GM12878 (cell line): ENCODE measurements around the gene CLNK. TPM values are rescaled to one million over a fixed set of nuclear protein-coding genes. Genes with fewer than 3 reads are reported as not detected.

ENCODE experiments used
- ATAC-seq: fragments of 200-7000 bp; cut with Tn5 transposase; 3 replicates; pipeline ENCODE4 v1.9.1; 2020; ENCODE audit warnings: mild to moderate bottlenecking, moderate library complexity
- BruUV-seq: library from RNA; stranded (reverse); fragments of 400-500 nt; replicated peaks from 2 replicates; lab custom pipeline; 2021; lab: Mats Ljungman, UMichigan
- CTCF ChIA-PET: fragments of 300-600 bp; sonication (Branson Sonifier 250); formaldehyde crosslinking; extraction: SDS; loops from one replicate; lab custom pipeline; 2021; ENCODE audit warnings: inconsistent platforms; lab: Yijun Ruan, JAX
- POLR2A ChIA-PET: fragments of 350-600 bp; formaldehyde crosslinking; extraction: SDS; loops from one replicate; lab custom pipeline; 2021; ENCODE audit warnings: inconsistent platforms; lab: Charles Lee
- RAD21 ChIA-PET: fragments of 300-600 bp; sonication (Branson Sonifier 250); formaldehyde crosslinking; loops from one replicate; lab custom pipeline; 2023; ENCODE audit warnings: antibody characterized with exemption; ENCODE audit not compliant: unreplicated experiment; lab: Charles Lee
- SMC1A ChIA-PET: fragments of 300-600 bp; sonication (Branson Sonifier 250); formaldehyde crosslinking; loops from one replicate; lab custom pipeline; 2023; ENCODE audit not compliant: unreplicated experiment, uncharacterized antibody; lab: Charles Lee
- DNase-seq: peaks from one replicate; pipeline ENCODE4 v3.0.0-alpha.2; 2011; ENCODE audit warnings: low read depth, low spot score
- FAIRE-seq: peaks from 3 replicates; lab custom pipeline; 2011; peaks lifted over from hg19 to GRCh38; lab: Jason Lieb, UNC
- H2AFZ ChIP-seq: 2 replicates; pipeline ENCODE4 v1.6.0; 2011; ENCODE audit warnings: low read depth, low read length, control low read depth; ENCODE audit not compliant: control insufficient read depth
- H3K27ac ChIP-seq: 2 replicates; pipeline ENCODE4 v1.5.1; 2011; ENCODE audit warnings: control low read depth; ENCODE audit not compliant: control insufficient read depth, insufficient read depth
- H3K27me3 ChIP-seq, 2 experiments: replicated peaks in 1 of 2; 2 replicates each; pipeline versions ENCODE4 v1.6.0 to v1.6.1; 2011; ENCODE audit warnings: low read length in 1 of 2; ENCODE audit not compliant: control insufficient read depth in 2 of 2, insufficient read depth in 2 of 2
- H3K36me3 ChIP-seq, 2 experiments: 2 replicates each; pipeline ENCODE4 v1.5.1; 2011; ENCODE audit warnings: low read length in 1 of 2; ENCODE audit not compliant: control insufficient read depth in 2 of 2, insufficient read depth in 2 of 2
- H3K4me1 ChIP-seq: 2 replicates; pipeline ENCODE4 v1.6.1; 2011; ENCODE audit warnings: mild to moderate bottlenecking, low read length, moderate library complexity, mixed read lengths; ENCODE audit not compliant: control insufficient read depth, insufficient read depth
- H3K4me2 ChIP-seq: 2 replicates; pipeline ENCODE4 v1.6.0; 2011; ENCODE audit warnings: control low read depth; ENCODE audit not compliant: control insufficient read depth, insufficient read depth
- H3K4me3 ChIP-seq: fragments of 200-600 bp; sonication (generic); 2 replicates; pipeline ENCODE4 v1.5.1; 2016
- H3K79me2 ChIP-seq: 2 replicates; pipeline ENCODE4 v1.6.0; 2011; ENCODE audit warnings: low read length; ENCODE audit not compliant: control insufficient read depth, insufficient read depth
- H3K9ac ChIP-seq: 2 replicates; pipeline ENCODE4 v1.8.0; 2011; ENCODE audit warnings: low read length, control low read depth, mixed read lengths; ENCODE audit not compliant: control insufficient read depth, insufficient read depth
- H3K9me3 ChIP-seq: replicated peaks from 3 replicates; pipeline ENCODE4 v1.5.1; 2011; ENCODE audit warnings: mild to moderate bottlenecking, low read length; ENCODE audit not compliant: control insufficient read depth, insufficient read depth
- H4K20me1 ChIP-seq: 2 replicates; pipeline ENCODE4 v1.6.0; 2011; ENCODE audit not compliant: control insufficient read depth, insufficient read depth
- KLF5 ChIP-seq: fragments of 450-650 bp; IDR thresholded peaks from 2 replicates; pipeline ENCODE4 v1.6.1; 2014; ENCODE audit warnings: mild to moderate bottlenecking; ENCODE audit not compliant: partially characterized antibody
- RELA ChIP-seq: fragments of 450-650 bp; IDR thresholded peaks from 2 replicates; pipeline ENCODE4 v1.8.0; 2014; ENCODE audit warnings: borderline replicate concordance; ENCODE audit not compliant: partially characterized antibody
- SPI1 ChIP-seq: IDR thresholded peaks from 2 replicates; pipeline ENCODE4 v1.6.1; 2011; ENCODE audit warnings: low read depth, mild to moderate bottlenecking, low read length, moderate library complexity, borderline replicate concordance; ENCODE audit not compliant: insufficient read depth
- YY1 ChIP-seq: IDR thresholded peaks from 2 replicates; pipeline ENCODE4 v1.6.1; 2011; ENCODE audit warnings: low read depth, mild to moderate bottlenecking, low read length
- ZBED1 ChIP-seq: IDR thresholded peaks from 2 replicates; pipeline ENCODE4 v1.6.1; 2016; ENCODE audit warnings: borderline replicate concordance
- WGBS: methylation state at CpG from one replicate; pipeline ENCODE4 v1.1.6; 2016; ENCODE audit warnings: low lambda C conversion rate; ENCODE audit not compliant: insufficient replicate concordance, insufficient coverage; ENCODE audit errors: missing lambda C conversion rate; 5-methylcytosine and 5-hydroxymethylcytosine counted together
- in situ Hi-C: fragments of 300-500 bp; cut with MboI; formaldehyde crosslinking; loops from 9 replicates; pipeline ENCODE4 v1.14.3; 2018; ENCODE audit warnings: mixed read lengths
- intact Hi-C: fragments of 100-400 bp; cut with micrococcal nuclease; formaldehyde crosslinking; loops from one replicate; pipeline ENCODE4 v1.14.2; 2022; ENCODE audit not compliant: unreplicated experiment
- polyA plus RNA-seq, 11 experiments: library from polyadenylated mRNA; depleted of rRNA in 4 of 11; unstranded in 6 of 11; stranded (reverse) in 5 of 11; fragments of >200 nt; fragmentation: Nextera tagmentation in 4 of 11; fragmentation: Illumina TruSeq in 1 of 11; extraction: Ambion mirVana in 4 of 11; extraction: Trizol in 1 of 11; gene quantifications; 1 replicate in 1 of 11; 2 replicates in 10 of 11; pipeline versions ENCODE4 v1.2.1 to v1.2.3, GENCODE V29; 2011 to 2016; ENCODE audit warnings: inconsistent platforms in 2 of 11, missing spikeins in 2 of 11, low read depth in 1 of 11
- total RNA-seq, 4 experiments: library from RNA; depleted of rRNA in 3 of 4; stranded (reverse); fragments of >200 nt in 3 of 4; fragmentation: Illumina TruSeq in 1 of 4; extraction: Trizol in 1 of 4; gene quantifications; 2 replicates each; pipeline versions ENCODE4 v1.2.1 to v1.2.3, GENCODE V29; 2013 to 2021
- TF ChIP-seq, protein P1 (sequence below): fragments of 450-650 bp; formaldehyde crosslinking; IDR thresholded peaks from 2 replicates; pipeline ENCODE4 v1.4.0; 2020; ENCODE audit warnings: mild to moderate bottlenecking, moderate library complexity
- TF ChIP-seq, protein P2 (sequence below): fragments of 450-650 bp; IDR thresholded peaks from 2 replicates; pipeline ENCODE4 v1.6.1; 2016; ENCODE audit warnings: mild to moderate bottlenecking, moderate library complexity, borderline replicate concordance

The CLNK gene
- total and polyA plus RNA-seq, 10 of the 15 experiments (the other 5 are each of a cell fraction or from before 2014, with no cell fraction given): 2.1 to 14.3 (median 2.7) TPM

DNA sequence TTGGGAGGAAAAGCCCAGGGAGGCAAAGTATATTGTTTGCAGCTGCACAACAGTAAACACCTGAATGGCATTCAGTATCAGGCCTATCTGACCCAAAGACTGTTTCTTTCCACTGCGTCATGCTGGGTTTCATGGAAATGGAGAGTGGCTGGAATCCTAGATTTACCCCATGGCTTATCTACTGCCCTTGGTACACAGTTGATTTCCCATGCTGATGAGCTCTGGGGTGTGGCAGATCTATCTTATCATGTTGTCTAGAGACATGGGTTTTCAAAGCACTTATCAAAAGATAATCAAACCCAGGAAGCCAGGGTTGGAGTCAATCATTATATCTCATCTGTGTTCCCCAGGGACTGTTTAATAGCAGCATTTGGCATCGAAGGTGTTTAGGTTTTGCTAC, 72.1 kb downstream of the CLNK start (continued):
- TF ChIP-seq KLF5: no peak
- no peak for TF ChIP-seq RELA
- TF ChIP-seq, protein P1, sequence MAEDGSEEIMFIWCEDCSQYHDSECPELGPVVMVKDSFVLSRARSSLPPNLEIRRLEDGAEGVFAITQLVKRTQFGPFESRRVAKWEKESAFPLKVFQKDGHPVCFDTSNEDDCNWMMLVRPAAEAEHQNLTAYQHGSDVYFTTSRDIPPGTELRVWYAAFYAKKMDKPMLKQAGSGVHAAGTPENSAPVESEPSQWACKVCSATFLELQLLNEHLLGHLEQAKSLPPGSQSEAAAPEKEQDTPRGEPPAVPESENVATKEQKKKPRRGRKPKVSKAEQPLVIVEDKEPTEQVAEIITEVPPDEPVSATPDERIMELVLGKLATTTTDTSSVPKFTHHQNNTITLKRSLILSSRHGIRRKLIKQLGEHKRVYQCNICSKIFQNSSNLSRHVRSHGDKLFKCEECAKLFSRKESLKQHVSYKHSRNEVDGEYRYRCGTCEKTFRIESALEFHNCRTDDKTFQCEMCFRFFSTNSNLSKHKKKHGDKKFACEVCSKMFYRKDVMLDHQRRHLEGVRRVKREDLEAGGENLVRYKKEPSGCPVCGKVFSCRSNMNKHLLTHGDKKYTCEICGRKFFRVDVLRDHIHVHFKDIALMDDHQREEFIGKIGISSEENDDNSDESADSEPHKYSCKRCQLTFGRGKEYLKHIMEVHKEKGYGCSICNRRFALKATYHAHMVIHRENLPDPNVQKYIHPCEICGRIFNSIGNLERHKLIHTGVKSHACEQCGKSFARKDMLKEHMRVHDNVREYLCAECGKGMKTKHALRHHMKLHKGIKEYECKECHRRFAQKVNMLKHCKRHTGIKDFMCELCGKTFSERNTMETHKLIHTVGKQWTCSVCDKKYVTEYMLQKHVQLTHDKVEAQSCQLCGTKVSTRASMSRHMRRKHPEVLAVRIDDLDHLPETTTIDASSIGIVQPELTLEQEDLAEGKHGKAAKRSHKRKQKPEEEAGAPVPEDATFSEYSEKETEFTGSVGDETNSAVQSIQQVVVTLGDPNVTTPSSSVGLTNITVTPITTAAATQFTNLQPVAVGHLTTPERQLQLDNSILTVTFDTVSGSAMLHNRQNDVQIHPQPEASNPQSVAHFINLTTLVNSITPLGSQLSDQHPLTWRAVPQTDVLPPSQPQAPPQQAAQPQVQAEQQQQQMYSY (CRISPR knock-in tag): no peak
- TF ChIP-seq ZBED1: no peak

DNA sequence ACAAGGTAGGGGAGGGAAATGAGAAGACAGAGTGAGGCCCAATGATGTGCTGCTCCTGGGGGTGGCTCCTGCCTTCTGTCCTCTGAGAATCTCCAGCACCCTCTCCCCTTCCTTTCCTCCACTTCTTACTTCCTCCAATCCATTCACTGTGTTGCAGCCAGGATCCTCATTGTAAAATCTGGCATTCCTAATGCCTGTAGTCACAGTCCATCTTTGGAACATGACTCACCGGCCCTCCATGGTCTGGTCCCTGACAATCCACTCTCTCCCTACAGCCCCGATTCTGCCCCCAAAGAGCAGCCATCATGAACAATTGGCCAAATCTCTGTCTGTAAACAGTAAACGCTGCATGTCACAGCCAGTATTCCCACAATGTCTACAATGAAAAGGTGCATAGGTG, 72.9 kb downstream of the CLNK start:
- ChIA-PET RAD21 (no interaction called here), SMC1A (interaction anchor here (1.1 kb wide), 1 partner anchor 46 kb away, joined by 3 read pairs; no protein-coding TSS in a partner anchor), POLR2A (no interaction called here), CTCF (interaction anchor here (0.5 kb wide), 1 partner anchor 807 kb away, joined by 3 read pairs; no protein-coding TSS in a partner anchor)
- Histone ChIP-seq H3K9me3 (no peaks in the 10 kb centered on the region), H3K36me3 (no peaks in the 10 kb centered on the region), H2AFZ (no peak overlapping the region), H3K4me2 (no peak overlapping the region), H3K27me3 (no peaks in the 10 kb centered on the region), H4K20me1 (no peaks in the 10 kb centered on the region), H3K9ac (no peak overlapping the region), H3K27ac (no peak overlapping the region), H3K79me2 (no peaks in the 10 kb centered on the region), H3K4me1 (no peaks in the 10 kb centered on the region), H3K4me3 (no peak overlapping the region)
- 41% methylated on average over 3 of the region's 3 CpGs for WGBS
- FAIRE-seq (no peak), ATAC-seq (no peak), DNase-seq (no peak)
- in situ Hi-C loops (no loop called here), intact Hi-C loops (no loop called here)
- BruUV-seq: no TSS peak
- TF ChIP-seq SPI1 (no peak), YY1 (no peak)
- TF ChIP-seq, protein P2, sequence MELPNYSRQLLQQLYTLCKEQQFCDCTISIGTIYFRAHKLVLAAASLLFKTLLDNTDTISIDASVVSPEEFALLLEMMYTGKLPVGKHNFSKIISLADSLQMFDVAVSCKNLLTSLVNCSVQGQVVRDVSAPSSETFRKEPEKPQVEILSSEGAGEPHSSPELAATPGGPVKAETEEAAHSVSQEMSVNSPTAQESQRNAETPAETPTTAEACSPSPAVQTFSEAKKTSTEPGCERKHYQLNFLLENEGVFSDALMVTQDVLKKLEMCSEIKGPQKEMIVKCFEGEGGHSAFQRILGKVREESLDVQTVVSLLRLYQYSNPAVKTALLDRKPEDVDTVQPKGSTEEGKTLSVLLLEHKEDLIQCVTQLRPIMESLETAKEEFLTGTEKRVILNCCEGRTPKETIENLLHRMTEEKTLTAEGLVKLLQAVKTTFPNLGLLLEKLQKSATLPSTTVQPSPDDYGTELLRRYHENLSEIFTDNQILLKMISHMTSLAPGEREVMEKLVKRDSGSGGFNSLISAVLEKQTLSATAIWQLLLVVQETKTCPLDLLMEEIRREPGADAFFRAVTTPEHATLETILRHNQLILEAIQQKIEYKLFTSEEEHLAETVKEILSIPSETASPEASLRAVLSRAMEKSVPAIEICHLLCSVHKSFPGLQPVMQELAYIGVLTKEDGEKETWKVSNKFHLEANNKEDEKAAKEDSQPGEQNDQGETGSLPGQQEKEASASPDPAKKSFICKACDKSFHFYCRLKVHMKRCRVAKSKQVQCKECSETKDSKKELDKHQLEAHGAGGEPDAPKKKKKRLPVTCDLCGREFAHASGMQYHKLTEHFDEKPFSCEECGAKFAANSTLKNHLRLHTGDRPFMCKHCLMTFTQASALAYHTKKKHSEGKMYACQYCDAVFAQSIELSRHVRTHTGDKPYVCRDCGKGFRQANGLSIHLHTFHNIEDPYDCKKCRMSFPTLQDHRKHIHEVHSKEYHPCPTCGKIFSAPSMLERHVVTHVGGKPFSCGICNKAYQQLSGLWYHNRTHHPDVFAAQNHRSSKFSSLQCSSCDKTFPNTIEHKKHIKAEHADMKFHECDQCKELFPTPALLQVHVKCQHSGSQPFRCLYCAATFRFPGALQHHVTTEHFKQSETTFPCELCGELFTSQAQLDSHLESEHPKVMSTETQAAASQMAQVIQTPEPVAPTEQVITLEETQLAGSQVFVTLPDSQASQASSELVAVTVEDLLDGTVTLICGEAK: no peak
- TF ChIP-seq, protein P1 (CRISPR knock-in tag): no peak
